Keratinocyte (primary cell): ENCODE data around the gene C12orf42. TPM values are rescaled to one million over a fixed set of nuclear protein-coding genes. Genes with fewer than 3 reads are reported as not detected.

Experiments used
- DNase-seq: peaks from one replicate; pipeline ENCODE4 v3.0.0-alpha.2; 2011; ENCODE audit warnings: low read depth, missing footprints, low spot score
- FAIRE-seq: peaks from 2 replicates; lab custom pipeline; 2011; peaks lifted over from hg19 to GRCh38; lab: Jason Lieb, UNC
- H2AFZ ChIP-seq: 2 replicates; pipeline ENCODE4 v1.6.0; 2012; ENCODE audit warnings: low read length, control low read depth, inconsistent platforms; ENCODE audit not compliant: control insufficient read depth
- H3K27ac ChIP-seq: 2 replicates; pipeline ENCODE4 v1.5.1; 2011; ENCODE audit warnings: low read length; ENCODE audit not compliant: control insufficient read depth, insufficient read depth
- H3K27me3 ChIP-seq: 3 replicates; pipeline ENCODE4 v1.6.0; 2011; ENCODE audit warnings: low read length; ENCODE audit not compliant: control insufficient read depth, insufficient read depth; ENCODE audit errors: extremely low read depth
- H3K36me3 ChIP-seq, 2 experiments: 2 replicates in 1 of 2; 3 replicates in 1 of 2; pipeline ENCODE4 v1.5.1; 2011; ENCODE audit warnings: low read length in 2 of 2, mild to moderate bottlenecking in 1 of 2; ENCODE audit not compliant: control insufficient read depth in 2 of 2, insufficient read depth in 2 of 2; ENCODE audit errors: extremely low read depth in 1 of 2
- H3K4me1 ChIP-seq: 3 replicates; pipeline ENCODE4 v1.5.1; 2011; ENCODE audit warnings: low read length; ENCODE audit not compliant: control insufficient read depth, insufficient read depth; ENCODE audit errors: extremely low read depth
- H3K4me2 ChIP-seq: 3 replicates; pipeline ENCODE4 v1.6.0; 2011; ENCODE audit warnings: low read depth, low read length; ENCODE audit not compliant: control insufficient read depth, insufficient read depth; ENCODE audit errors: extremely low read depth
- H3K4me3 ChIP-seq, 3 experiments: fragments of 200-600 bp in 1 of 3; sonication (generic) in 1 of 3; 2 replicates in 2 of 3; 3 replicates in 1 of 3; pipeline ENCODE4 v1.5.1; 2011 to 2016; ENCODE audit warnings: low read length in 3 of 3, mild to moderate bottlenecking in 3 of 3, control low read depth in 2 of 3, inconsistent platforms in 1 of 3, low read depth in 1 of 3, mixed read lengths in 1 of 3, mixed run types in 1 of 3, moderate library complexity in 1 of 3; ENCODE audit not compliant: control insufficient read depth in 2 of 3, insufficient read depth in 2 of 3; ENCODE audit errors: extremely low read depth in 1 of 3
- H3K79me2 ChIP-seq: 2 replicates; pipeline ENCODE4 v1.6.0; 2012; ENCODE audit warnings: low read length; ENCODE audit not compliant: control insufficient read depth, insufficient read depth
- H3K9ac ChIP-seq: 3 replicates; pipeline ENCODE4 v1.6.0; 2011; ENCODE audit warnings: low read length; ENCODE audit not compliant: control insufficient read depth, insufficient read depth; ENCODE audit errors: extremely low read depth
- H3K9me1 ChIP-seq: 3 replicates; pipeline ENCODE4 v1.6.0; 2011; ENCODE audit warnings: low read length; ENCODE audit not compliant: control insufficient read depth, insufficient read depth; ENCODE audit errors: extremely low read depth
- H3K9me3 ChIP-seq: 2 replicates; pipeline ENCODE4 v1.5.1; 2012; ENCODE audit warnings: low read depth, low read length; ENCODE audit not compliant: control insufficient read depth
- H4K20me1 ChIP-seq: 3 replicates; pipeline ENCODE4 v1.6.0; 2011; ENCODE audit warnings: low read length; ENCODE audit not compliant: control insufficient read depth, insufficient read depth; ENCODE audit errors: extremely low read depth
- CTCF ChIP-seq, 3 experiments: IDR thresholded peaks in 1 of 3; conservative IDR thresholded peaks in 1 of 3; optimal IDR thresholded peaks in 1 of 3; 2 replicates in 2 of 3; 3 replicates in 1 of 3; pipeline versions ENCODE3 to v1.5.1; 2011; ENCODE audit warnings: low read length in 3 of 3, mild to moderate bottlenecking in 3 of 3, moderate library complexity in 2 of 3, control low read depth in 1 of 3, inconsistent platforms in 1 of 3; ENCODE audit not compliant: insufficient read depth in 2 of 3; ENCODE audit errors: extremely low read depth in 1 of 3
- EZH2 ChIP-seq: IDR thresholded peaks from one replicate; pipeline ENCODE4 v1.6.1; 2012; ENCODE audit warnings: inconsistent platforms, mild to moderate bottlenecking, low read length, moderate library complexity
- dilution Hi-C: fragments of 300-500 bp; cut with MboI; formaldehyde crosslinking; loops from one replicate; pipeline ENCODE4 v1.7.0; 2020; ENCODE audit warnings: low sequenced_read_pairs; ENCODE audit not compliant: extremely low pct_ligation_motif_present
- polyA plus RNA-seq, 5 experiments: library from polyadenylated mRNA; depleted of rRNA in 3 of 5; stranded (reverse) in 3 of 5; stranded (forward) in 1 of 5; unstranded in 1 of 5; fragments of >200 nt; gene quantifications; 1 replicate in 1 of 5; 2 replicates in 3 of 5; 3 replicates in 1 of 5; pipeline versions ENCODE4 v1.2.1 to v1.2.3, GENCODE V29; 2011 to 2012; ENCODE audit warnings: missing spikeins in 2 of 5, low read depth in 1 of 5, low replicate concordance in 1 of 5

The C12orf42 gene
- polyA plus RNA-seq, 1 donor (not counting 4 experiments of a cell fraction or from before 2014, with no cell fraction given) = 0.08 TPM

DNA sequence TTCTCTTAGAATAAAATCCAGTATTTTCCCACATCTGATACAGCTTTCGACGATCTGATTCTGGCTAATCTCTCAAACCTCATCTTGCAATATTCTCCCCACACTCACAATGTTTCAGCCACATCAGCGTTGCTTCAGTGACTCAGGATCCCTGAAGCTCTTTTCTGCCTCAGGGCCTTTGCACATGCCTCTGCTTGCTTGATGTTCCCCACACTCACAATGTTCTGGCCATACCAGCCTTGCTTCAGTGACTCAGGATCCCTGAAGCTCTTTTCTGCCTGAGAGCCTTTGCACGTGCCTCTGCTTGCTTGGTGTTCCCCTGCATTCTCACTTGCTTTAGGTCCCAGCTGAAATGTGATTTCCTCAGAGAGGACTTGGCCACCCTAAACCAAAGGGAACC, 2.6 kb downstream of the C12orf42 start:
- H3K27me3 ChIP-seq = no peaks in the 10 kb centered on the region
- H3K9ac ChIP-seq = peak overlapping the region; percentile 47
- dilution Hi-C loops = no loop called here
- H3K4me1 ChIP-seq = peaks cover 30% of the 10 kb centered on the region
- H3K4me3 ChIP-seq = no peak overlapping the region
- H2AFZ ChIP-seq = peak overlapping the region; percentile 4
- H3K9me3 ChIP-seq = no peaks in the 10 kb centered on the region
- peak overlapping the region; percentile 77 for H3K27ac ChIP-seq
- no peak for TF ChIP-seq CTCF (optimal IDR thresholded peaks at IDR 0.05 in 1 of 3, IDR thresholded peaks at IDR 0.05 in 1 of 3, conservative IDR thresholded peaks at IDR 0.05 in 1 of 3; ENCODE audit: extremely low read depth in 1 of 3, insufficient read depth in 2 of 3, low read length in 3 of 3)
- TF ChIP-seq EZH2 = no peak
- H4K20me1 ChIP-seq = no peaks in the 10 kb centered on the region
- peak overlapping the region; percentile 39 for H3K4me2 ChIP-seq
- H3K9me1 ChIP-seq = no peaks in the 10 kb centered on the region
- H3K79me2 ChIP-seq = no peaks in the 10 kb centered on the region
- FAIRE-seq (peak; percentile 99), DNase-seq (peak; percentile 98)
- no peaks in the 10 kb centered on the region for H3K36me3 ChIP-seq

- dilution Hi-C loops = no loop called here
- no peak overlapping the region for H3K4me3 ChIP-seq
- no peak for FAIRE-seq
- no peaks in the 10 kb centered on the region for H4K20me1 ChIP-seq
- TF ChIP-seq CTCF (optimal IDR thresholded peaks at IDR 0.05 in 1 of 3, IDR thresholded peaks at IDR 0.05 in 1 of 3, conservative IDR thresholded peaks at IDR 0.05 in 1 of 3; ENCODE audit: extremely low read depth in 1 of 3, insufficient read depth in 2 of 3, low read length in 3 of 3) (no peak), EZH2 (no peak)
- H3K4me1 ChIP-seq = no peaks in the 10 kb centered on the region
- H3K4me2 ChIP-seq = no peak overlapping the region
- peak overlapping the region; percentile 54 for H2AFZ ChIP-seq
- H3K79me2 ChIP-seq = no peaks in the 10 kb centered on the region
- no peak for DNase-seq
- no peaks in the 10 kb centered on the region for H3K27me3 ChIP-seq
- H3K27ac ChIP-seq = no peak overlapping the region
- no peak overlapping the region for H3K9ac ChIP-seq
- H3K36me3 ChIP-seq = no peaks in the 10 kb centered on the region
- H3K9me1 ChIP-seq = no peaks in the 10 kb centered on the region
- H3K9me3 ChIP-seq = no peaks in the 10 kb centered on the region
These were observed 13.4 kb downstream of the C12orf42 start for GRCh38 chr12:103482365-103482764.
